ENCODE results near the gene PLA2G2C. TPM values are rescaled to one million over a fixed set of nuclear protein-coding genes. Genes with fewer than 3 reads are reported as not detected.
"Not testable (repeated sequence)": the region's sequence is repeated elsewhere in the genome, so short reads cannot be mapped to it uniquely, and the experiment has no call there.

Gene PLA2G2C
- total RNA-seq, 4 donors from 2014 or later = not detected

DNA sequence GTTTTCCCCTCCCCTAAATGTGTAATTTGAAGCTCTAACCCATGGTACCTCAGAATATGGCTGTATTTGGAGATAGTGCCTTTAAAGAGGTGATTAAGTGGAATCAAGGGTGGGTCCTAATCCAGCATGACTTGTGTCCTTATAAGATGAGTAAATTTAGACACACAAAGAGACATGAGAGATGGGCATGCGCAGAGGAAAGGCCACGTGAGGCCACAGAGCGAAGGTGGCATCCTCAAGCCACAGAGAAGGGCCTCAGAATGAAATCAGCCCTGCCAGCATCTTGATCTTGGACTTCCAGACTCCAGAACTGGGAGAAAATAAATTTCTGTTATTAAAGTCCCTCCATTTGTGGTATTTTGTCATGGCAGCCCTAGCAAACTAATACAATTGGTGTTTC is 50.1 kb downstream of the PLA2G2C start:
- no peaks in the 10 kb centered on the region for H3K36me3 ChIP-seq
- H3K9me3 ChIP-seq = no peaks in the 10 kb centered on the region
- H3K4me3 ChIP-seq = no peak overlapping the region
- H3K4me1 ChIP-seq = no peaks in the 10 kb centered on the region
- intact Hi-C loops (cut with DNase I; ENCODE audit: low total_unique reads) = no loop called here
- TF ChIP-seq, protein P1, sequence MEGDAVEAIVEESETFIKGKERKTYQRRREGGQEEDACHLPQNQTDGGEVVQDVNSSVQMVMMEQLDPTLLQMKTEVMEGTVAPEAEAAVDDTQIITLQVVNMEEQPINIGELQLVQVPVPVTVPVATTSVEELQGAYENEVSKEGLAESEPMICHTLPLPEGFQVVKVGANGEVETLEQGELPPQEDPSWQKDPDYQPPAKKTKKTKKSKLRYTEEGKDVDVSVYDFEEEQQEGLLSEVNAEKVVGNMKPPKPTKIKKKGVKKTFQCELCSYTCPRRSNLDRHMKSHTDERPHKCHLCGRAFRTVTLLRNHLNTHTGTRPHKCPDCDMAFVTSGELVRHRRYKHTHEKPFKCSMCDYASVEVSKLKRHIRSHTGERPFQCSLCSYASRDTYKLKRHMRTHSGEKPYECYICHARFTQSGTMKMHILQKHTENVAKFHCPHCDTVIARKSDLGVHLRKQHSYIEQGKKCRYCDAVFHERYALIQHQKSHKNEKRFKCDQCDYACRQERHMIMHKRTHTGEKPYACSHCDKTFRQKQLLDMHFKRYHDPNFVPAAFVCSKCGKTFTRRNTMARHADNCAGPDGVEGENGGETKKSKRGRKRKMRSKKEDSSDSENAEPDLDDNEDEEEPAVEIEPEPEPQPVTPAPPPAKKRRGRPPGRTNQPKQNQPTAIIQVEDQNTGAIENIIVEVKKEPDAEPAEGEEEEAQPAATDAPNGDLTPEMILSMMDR (IDR thresholded peaks at IDR 0.05) = no peak
- TF ChIP-seq POLR2A (IDR thresholded peaks at IDR 0.05) = no peak
- no peaks in the 10 kb centered on the region for H3K27me3 ChIP-seq
- DNase-seq = no peak
- no peak overlapping the region for H3K27ac ChIP-seq

DNA sequence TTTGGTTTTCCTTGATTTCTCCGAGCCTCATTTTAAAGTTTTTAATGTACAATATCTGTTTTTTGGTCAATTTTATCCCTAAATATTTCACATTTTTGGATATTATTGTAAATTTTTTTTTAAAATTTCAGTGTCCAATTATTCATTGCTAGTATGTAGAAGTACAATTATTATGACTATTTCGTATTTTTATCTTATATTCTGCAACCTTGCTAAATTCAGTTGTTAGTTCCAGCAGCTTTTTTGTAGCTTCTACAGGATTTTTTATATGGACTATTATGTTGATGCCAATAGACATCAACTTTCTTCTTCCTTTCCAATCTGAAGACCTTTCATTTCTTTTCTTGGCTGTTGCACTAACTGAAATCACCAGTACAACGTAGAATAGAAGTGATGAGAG is 51.3 kb downstream of the PLA2G2C start:
- no peaks in the 10 kb centered on the region for H3K36me3 ChIP-seq
- no peaks in the 10 kb centered on the region for H3K27me3 ChIP-seq
- no peaks in the 10 kb centered on the region for H3K9me3 ChIP-seq
- intact Hi-C loops (cut with DNase I; ENCODE audit: low total_unique reads) = no loop called here
- DNase-seq = no peak
- H3K4me1 ChIP-seq = no peaks in the 10 kb centered on the region
- H3K27ac ChIP-seq = no peak overlapping the region
- no peak overlapping the region for H3K4me3 ChIP-seq
- TF ChIP-seq, protein P1 (IDR thresholded peaks at IDR 0.05) = no peak
- TF ChIP-seq POLR2A (IDR thresholded peaks at IDR 0.05) = no peak

GRCh38 chr1:20130518-20130917 is 55.8 kb downstream of the PLA2G2C start:
- H3K36me3 ChIP-seq; H3K27me3 ChIP-seq; H3K4me3 ChIP-seq; H3K4me1 ChIP-seq; DNase-seq; H3K9me3 ChIP-seq; intact Hi-C loops (cut with DNase I; ENCODE audit: low total_unique reads); H3K27ac ChIP-seq: not testable (repeated sequence)

DNA sequence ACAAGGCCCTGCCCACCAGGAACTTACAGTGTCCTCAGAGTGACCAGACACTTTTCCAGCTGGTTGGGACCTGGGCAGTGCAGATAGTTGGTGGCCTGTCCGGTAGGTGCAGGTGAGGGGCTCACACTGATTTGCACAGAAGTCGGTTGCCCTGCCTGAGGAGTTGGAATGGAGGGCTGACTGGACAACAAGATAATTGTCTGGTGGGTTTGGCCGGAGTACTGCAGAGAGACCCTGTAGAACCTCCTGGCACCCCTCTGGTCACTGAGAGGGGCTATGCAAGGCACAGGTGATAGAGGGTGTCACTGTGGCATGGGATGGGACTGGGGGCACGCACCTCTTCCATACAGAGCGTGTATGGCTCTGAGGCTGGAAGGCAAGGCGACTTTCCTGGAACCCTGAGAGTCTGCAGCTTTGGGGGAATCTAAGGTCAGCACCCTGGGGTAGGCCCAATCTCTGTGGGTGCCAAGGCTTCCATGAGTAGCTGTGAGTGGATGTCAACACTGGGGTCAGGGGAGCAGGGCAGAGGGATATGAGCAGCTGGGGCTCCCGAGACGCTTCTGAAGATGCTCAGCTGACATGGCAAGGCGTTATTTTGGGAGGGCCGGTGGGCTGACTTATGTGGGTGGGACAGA is 59.4 kb downstream of the PLA2G2C start:
- Histone ChIP-seq H3K9me3 (no peaks in the 10 kb centered on the region), H3K27ac (no peak overlapping the region), H3K4me3 (no peak overlapping the region), H3K27me3 (no peaks in the 10 kb centered on the region), H3K36me3 (no peaks in the 10 kb centered on the region), H3K4me1 (no peaks in the 10 kb centered on the region)
- DNase-seq = no peak
- intact Hi-C loops (cut with DNase I; ENCODE audit: low total_unique reads) = no loop called here
- TF ChIP-seq, protein P1 (IDR thresholded peaks at IDR 0.05) = no peak
- no peak for TF ChIP-seq POLR2A (IDR thresholded peaks at IDR 0.05)

DNA sequence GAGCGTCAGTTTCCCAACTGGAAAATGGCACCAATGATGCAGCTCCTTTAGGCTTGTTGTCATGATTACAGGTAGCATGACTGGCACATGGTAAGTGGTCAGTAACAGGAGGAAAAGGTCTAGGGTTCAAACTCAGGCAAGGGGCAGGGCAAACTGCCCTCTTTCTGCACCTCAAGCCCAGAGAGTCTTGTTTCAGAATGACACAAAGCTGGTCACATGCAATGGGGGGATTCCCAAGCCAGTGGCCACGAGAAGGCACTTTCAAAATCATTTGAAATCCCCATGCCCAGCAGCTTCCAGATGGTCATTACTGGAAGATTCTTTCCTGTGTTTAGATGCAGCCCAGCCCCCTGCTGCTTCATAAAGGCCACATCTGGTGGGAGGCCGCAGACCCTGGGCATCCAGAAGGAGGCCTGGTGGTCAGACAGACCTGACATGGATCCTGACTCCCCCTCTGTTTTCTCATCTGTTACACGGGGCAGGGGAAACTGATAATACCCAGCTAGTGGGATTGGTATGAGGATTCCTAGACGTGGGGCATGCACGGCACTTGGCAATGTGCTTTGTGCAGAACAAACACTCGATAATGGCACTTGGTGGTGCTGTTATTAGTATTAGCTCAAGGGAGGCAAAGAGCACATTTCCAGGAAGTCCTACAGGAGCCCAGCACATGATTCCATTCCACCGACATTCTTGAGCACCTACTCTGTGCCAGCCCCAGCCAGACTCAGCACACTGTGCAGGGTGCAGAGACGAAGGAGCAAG is 60.1 kb downstream of the PLA2G2C start:
- Histone ChIP-seq H3K9me3 (no peaks in the 10 kb centered on the region), H3K4me3 (no peak overlapping the region), H3K27ac (no peak overlapping the region), H3K36me3 (no peaks in the 10 kb centered on the region), H3K27me3 (no peaks in the 10 kb centered on the region), H3K4me1 (no peaks in the 10 kb centered on the region)
- intact Hi-C loops (cut with DNase I; ENCODE audit: low total_unique reads) = no loop called here
- TF ChIP-seq POLR2A (IDR thresholded peaks at IDR 0.05) = no peak
- TF ChIP-seq, protein P1 (IDR thresholded peaks at IDR 0.05) = no peak
- DNase-seq = no peak
